IPS-18a (cell line): ENCODE results near the gene UTS2R.
"Not testable (repeated sequence)": the region's sequence is repeated elsewhere in the genome, so short reads cannot be mapped to it uniquely, and the experiment has no call there.

ENCODE experiments used
- H3K27ac ChIP-seq: one replicate; pipeline ENCODE4 v1.5.1; 2013; ENCODE audit warnings: low read length
- H3K27me3 ChIP-seq: one replicate; pipeline ENCODE4 v1.6.1; 2013; ENCODE audit warnings: mild to moderate bottlenecking, low read length; ENCODE audit not compliant: control insufficient read depth, insufficient read depth
- H3K36me3 ChIP-seq: one replicate; pipeline ENCODE4 v1.6.1; 2013; ENCODE audit warnings: low read depth, low read length; ENCODE audit not compliant: control insufficient read depth
- H3K4me1 ChIP-seq: one replicate; pipeline ENCODE4 v1.6.1; 2013; ENCODE audit warnings: low read depth, low read length; ENCODE audit not compliant: control insufficient read depth
- H3K4me3 ChIP-seq: one replicate; pipeline ENCODE4 v1.5.1; 2013; ENCODE audit warnings: low read length
- H3K9ac ChIP-seq: one replicate; pipeline ENCODE4 v1.6.1; 2013; ENCODE audit warnings: mild to moderate bottlenecking, low read length, moderate library complexity
- H3K9me3 ChIP-seq: one replicate; pipeline ENCODE4 v1.6.1; 2013; ENCODE audit warnings: low read depth, low read length; ENCODE audit not compliant: control insufficient read depth

UTS2R gene

DNA sequence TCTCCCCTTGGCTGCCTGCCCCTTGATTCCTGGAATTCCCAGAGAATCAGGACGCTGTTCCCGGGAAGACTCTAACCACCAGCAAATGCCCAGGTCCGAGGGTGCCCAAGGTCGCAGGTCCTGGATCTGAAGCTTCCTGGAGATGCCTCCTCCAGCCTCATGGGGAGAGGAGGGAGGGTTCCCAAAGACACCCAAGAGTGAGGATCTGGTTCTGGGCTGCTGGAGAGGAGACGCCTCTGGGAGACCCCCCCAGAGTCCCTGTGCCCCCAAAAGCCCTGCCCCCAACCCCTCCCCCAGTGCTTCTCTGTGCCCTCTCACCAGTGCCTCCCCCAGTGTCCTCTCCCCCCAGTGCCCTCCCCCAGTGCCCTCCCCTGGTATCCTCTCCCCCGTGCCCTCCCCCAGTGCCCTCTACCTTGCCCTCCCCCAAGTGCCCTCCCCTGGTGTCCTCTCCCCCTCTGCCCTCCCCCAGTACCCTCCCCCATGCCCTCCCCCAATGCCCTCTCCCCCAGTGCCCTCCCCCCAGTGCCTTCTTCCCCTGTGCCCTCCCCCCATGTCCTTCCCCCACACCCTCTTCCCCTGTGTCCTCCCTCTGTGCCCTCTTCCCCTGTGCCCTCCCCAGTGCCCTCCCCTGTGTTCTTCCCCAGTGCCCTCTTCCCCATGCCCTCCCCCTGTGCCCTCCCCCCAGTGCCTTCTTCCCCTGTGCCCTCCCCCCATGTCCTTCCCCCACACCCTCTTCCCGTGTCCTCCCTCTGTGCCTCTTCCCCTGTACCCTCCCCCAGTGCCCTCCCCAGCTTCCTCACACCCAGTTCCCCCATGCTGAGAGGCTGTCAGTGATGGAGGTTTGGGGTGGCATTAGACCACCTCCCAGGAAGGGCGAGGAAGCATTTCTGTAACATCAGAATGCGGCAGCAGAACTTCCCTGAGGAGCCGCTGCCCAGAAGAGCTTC, 31.7 kb upstream of the UTS2R start:
- H3K27ac ChIP-seq, result no peak overlapping the region
- no peak overlapping the region for H3K9ac ChIP-seq
- no peaks in the 10 kb centered on the region for H3K4me1 ChIP-seq
- no peaks in the 10 kb centered on the region for H3K36me3 ChIP-seq
- H3K27me3 ChIP-seq, result peaks cover 47% of the 10 kb centered on the region
- H3K4me3 ChIP-seq, result no peak overlapping the region
- H3K9me3 ChIP-seq, result no peaks in the 10 kb centered on the region

DNA sequence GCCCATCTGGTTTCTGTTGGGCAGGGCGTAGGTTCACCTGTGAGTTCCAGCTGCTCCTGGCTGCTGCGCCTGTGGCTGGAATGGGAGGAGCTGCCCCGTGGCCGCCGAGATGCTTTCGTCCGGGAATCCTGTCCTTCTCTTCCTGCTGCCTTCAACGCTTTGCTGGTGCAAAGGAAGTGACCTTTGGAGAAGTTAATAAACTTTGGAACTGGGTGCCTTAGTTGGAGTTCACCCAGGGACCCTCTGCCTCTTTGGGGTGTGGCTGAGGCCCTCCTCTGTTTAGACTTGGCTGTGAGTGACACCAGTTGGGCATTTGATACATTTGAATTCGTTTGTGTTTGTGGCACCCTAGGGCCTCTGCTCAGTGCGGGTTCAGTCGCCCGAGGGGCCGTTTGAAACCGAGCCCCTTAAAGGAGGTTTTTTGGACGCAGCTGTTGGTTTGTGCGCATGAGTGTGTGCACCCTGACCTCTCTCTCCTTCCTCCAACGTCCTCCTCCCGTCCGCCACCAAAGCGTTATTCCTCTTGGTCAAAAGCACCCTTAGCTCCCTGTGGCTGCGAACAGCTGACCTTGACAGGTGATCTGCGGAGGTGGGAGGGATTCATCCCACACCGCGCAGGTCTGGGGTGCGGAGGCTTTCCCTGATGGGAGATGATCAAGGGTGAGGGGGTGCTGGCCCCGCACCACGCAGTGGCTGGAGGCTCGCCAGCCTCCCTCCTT, 29.0 kb upstream of the UTS2R start:
- Histone ChIP-seq H3K9ac (no peak overlapping the region), H3K9me3 (no peaks in the 10 kb centered on the region), H3K36me3 (no peaks in the 10 kb centered on the region), H3K27ac (no peak overlapping the region), H3K27me3 (peaks cover 21% of the 10 kb centered on the region), H3K4me1 (no peaks in the 10 kb centered on the region), H3K4me3 (no peak overlapping the region)

DNA sequence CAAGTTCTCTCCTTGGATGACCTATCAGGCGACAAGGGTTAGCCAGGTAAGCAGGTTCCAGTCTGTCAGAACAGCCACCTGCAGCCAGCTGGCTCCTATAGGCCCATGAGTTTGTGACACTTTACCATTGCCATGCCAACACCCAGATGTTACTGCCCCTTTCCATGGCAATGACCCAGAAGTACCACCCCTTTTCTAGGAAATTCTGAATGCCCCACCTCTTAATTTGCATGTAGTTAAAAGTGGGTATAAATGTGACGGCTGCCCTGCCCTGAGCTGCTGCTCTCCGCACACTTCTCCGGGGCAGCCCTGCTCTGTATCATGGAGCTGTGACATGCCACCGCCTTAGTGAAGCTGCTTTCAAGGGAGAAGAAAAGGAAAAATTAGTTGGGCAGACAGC, 28.0 kb upstream of the UTS2R start:
- H3K4me1 ChIP-seq, result no peaks in the 10 kb centered on the region
- no peak overlapping the region for H3K9ac ChIP-seq
- no peak overlapping the region for H3K4me3 ChIP-seq
- peaks cover 11% of the 10 kb centered on the region for H3K27me3 ChIP-seq
- H3K36me3 ChIP-seq, result no peaks in the 10 kb centered on the region
- no peaks in the 10 kb centered on the region for H3K9me3 ChIP-seq
- H3K27ac ChIP-seq, result no peak overlapping the region

DNA sequence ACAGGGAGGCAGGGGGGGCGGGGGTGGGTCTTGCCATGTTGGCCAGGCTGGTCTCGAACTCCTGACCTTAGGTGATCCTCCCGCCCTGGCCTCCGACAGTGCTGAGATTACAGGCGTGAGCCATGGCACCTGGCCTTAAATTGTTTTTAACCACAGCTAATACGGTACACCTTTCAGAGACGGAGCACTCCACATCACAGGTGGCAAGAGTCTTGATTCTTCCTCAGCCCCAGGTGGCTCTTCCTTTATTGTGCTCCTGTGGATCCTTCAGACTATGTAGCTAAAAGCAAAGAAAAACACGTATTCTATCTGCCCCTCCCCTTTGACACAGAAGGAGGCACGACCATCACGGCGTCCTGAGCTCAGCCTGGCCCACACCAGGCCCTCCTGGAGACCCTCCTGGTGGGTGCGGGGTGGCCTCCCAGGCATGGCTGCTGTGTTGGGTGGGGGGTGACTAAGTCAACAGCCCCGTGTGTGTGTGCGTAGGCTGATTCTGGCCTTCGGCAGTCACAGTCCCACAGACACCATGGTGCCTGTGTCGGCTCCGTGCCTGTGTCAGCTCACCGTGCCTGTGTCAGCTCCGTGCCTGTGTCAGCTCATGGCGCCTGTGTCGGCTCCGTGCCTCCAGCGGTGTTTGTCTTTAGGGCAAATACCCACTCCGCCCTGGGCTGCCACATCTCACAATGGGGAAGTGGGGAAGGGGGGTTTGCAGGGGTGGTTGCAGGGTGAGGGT, 27.2 kb upstream of the UTS2R start:
- Histone ChIP-seq H3K9ac (no peak overlapping the region), H3K9me3 (no peaks in the 10 kb centered on the region), H3K36me3 (no peaks in the 10 kb centered on the region), H3K4me1 (no peaks in the 10 kb centered on the region), H3K27me3 (peaks cover 3% of the 10 kb centered on the region), H3K4me3 (no peak overlapping the region), H3K27ac (no peak overlapping the region)

DNA sequence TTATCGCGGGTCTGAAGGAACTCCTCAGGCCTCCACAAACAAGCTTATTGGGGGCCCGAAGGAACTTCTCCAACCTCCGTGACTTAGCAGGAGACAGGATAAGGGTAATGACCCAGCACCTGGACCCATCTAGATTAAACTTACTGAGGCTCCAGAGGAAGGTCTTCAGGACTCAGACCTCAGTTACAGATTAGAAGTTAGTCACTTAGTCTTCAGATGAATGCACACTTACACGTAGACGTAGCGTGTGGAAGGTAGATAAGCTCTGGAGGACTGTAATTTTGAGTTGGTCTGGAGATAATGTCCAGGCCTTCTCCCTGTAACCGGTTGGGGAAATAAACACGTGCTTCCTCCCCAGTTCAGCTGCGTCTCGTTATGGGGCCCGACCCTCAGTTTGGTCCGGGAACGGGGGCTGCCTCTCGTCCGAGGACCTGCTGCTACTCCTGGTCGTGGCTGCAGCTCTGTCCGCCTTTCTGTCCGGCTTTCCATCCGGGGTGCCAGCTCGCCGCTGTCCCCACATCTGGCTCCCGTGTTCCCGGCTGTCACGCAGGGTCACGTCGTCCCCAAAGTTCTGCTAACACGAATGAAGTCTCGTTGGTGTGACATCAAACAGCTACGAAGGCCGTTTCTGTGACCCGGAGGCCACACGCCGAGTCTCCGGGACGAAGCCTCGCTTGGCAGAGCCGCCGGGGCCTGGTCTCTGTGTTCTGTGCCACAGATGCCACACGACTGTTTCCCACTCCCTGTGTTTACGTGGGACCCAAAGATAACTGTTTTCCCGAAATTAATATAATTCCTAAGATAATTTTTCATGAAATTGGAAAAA, 26.2 kb upstream of the UTS2R start:
- H3K9ac ChIP-seq, result no peak overlapping the region
- H3K4me3 ChIP-seq, result no peak overlapping the region
- H3K4me1 ChIP-seq, result no peaks in the 10 kb centered on the region
- no peaks in the 10 kb centered on the region for H3K9me3 ChIP-seq
- no peaks in the 10 kb centered on the region for H3K36me3 ChIP-seq
- H3K27ac ChIP-seq, result no peak overlapping the region
- no peaks in the 10 kb centered on the region for H3K27me3 ChIP-seq

DNA sequence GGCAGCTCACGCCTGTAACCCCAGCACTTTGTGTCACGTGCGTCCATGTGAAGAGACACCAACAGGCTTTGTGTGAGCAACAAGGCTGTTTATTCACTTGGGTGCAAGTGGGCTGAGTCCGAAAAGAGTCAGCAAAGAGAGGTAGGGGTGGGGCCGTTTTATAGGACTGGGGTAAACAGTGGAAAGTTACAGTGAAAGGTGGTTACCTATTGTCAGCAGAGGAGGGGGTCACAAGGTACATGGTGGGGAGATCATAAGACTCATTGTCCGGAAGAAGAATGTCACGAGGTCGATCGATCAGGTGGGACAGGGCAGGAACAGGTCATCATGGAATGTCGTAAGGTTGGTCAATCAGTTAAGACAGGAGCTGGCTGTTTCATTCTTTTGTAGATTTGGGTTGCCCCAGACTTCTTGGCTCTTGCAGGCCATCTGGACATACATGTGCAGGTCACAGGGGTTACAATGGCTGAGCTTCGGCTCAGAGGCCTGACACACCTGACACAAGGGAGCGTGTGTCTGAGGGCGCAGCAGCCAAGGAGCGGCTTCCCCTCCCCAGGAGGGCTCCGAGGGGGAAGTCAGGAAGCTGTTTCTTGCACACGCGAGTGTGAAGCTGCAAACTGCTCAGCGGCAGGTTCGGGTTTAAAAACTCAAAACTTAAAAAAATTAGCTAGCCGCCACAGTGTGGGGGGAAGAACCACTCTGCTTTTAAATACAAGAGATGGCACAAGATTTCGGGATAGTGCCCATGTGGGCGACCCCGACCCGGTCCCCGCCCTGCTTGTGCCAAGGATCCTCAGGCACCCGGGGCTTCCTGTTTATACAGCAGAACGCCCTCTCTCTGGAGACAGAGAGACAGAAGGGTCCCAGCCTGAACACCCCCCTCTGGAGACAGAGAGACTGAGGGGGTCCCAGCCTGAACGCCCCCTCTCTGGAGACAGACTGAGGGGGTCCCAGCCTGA, 24.9 kb upstream of the UTS2R start:
- H3K27ac ChIP-seq, result no peak overlapping the region

DNA sequence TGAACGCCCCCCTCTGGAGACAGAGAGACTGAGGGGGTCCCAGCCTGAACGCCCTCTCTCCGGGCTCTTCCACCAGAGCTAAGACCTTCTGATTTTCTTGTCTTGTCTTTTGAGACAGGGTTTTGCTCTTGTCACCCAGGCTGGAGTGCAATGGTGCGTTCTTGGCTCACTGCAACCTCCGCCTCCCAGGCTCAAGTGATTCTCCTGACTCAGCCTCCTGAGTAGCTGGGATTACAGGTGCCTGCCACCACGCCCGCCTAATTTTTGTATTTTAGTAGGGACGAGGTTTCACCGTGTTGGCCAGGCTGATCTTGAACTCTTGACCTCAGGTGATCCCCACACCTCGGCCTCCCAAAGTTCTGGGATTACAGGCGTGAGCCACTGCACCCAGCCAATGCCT, 23.6 kb upstream of the UTS2R start:
- H3K27me3 ChIP-seq, H3K4me3 ChIP-seq, H3K9me3 ChIP-seq, H3K36me3 ChIP-seq, H3K27ac ChIP-seq, H3K4me1 ChIP-seq, H3K9ac ChIP-seq: not testable (repeated sequence)

More for the DNA sequence above, 24.9 kb upstream of the UTS2R start:
- no peaks in the 10 kb centered on the region for H3K4me1 ChIP-seq
- H3K9ac ChIP-seq, result no peak overlapping the region
- no peaks in the 10 kb centered on the region for H3K9me3 ChIP-seq
- H3K36me3 ChIP-seq, result no peaks in the 10 kb centered on the region
- H3K27me3 ChIP-seq, result no peaks in the 10 kb centered on the region
- H3K4me3 ChIP-seq, result no peak overlapping the region

DNA sequence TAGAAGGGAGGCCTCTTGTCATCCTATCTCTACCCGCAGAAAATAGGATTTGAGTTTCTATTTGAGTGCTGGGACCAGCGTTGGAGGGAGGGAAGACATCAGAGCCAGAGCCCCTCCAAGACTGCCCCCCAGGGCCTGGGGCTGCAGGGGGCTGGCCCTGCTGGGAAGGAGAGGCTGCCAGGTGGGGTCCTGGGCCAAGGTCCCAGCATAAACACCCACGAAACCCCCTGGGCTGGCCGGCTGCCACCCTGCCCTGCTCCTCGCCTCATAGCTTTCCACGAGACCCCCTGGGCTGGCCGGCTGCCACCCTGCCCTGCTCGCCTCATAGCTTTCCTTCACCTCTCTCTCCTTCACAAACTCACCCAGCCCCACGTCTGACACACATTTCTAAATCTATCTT, 23.1 kb upstream of the UTS2R start:
- H3K27ac ChIP-seq, result no peak overlapping the region
- H3K9ac ChIP-seq, result no peak overlapping the region
- no peaks in the 10 kb centered on the region for H3K4me1 ChIP-seq
- no peak overlapping the region for H3K4me3 ChIP-seq
- H3K27me3 ChIP-seq, result no peaks in the 10 kb centered on the region
- H3K36me3 ChIP-seq, result no peaks in the 10 kb centered on the region
- H3K9me3 ChIP-seq, result no peaks in the 10 kb centered on the region

DNA sequence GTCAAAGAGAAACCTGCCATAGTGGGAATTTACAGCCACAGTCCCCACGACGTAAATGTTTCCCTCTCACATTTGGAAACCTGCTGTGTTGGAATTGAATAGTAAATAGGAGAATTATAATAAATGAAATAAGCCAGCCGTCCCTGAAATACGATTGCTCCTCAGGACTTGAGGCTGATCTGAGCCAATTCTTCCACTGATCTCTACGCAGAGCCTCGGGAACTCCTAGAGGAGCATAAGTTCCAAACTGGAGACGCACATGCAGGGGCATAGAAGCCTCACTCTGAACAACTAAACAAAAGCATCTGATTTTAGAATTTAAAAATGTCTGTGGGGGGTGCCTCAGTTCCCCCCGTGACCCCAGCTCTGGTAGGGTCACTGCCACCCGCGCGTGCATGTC, 22.7 kb upstream of the UTS2R start:
- Histone ChIP-seq H3K9me3 (no peaks in the 10 kb centered on the region), H3K27ac (no peak overlapping the region), H3K4me3 (no peak overlapping the region), H3K36me3 (no peaks in the 10 kb centered on the region), H3K27me3 (no peaks in the 10 kb centered on the region), H3K9ac (no peak overlapping the region), H3K4me1 (no peaks in the 10 kb centered on the region)

DNA sequence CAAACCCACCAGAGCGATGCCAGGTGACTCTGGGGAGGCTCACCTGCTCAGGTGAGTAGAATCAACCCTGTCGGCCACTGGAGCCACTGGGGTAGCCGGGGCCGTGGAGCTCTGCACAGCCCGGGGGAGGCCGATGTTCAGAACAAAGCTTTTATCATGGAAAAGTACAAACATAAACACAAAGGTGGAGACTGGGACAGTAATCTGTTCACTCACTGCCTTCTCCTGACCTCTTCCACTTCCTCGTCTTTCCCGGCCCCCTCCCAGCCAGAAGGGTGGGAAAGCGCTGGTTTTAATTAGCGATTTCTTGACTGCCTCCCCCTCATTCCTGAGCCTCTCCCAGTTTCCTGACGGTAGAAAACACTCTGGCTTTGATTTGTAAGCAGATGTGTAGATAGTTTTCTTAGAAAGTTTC, 22.3 kb upstream of the UTS2R start:
- H3K27ac ChIP-seq, result no peak overlapping the region

More for the DNA sequence above, 22.3 kb upstream of the UTS2R start:
- Histone ChIP-seq H3K36me3 (no peaks in the 10 kb centered on the region), H3K9ac (no peak overlapping the region), H3K4me1 (no peaks in the 10 kb centered on the region), H3K9me3 (no peaks in the 10 kb centered on the region), H3K4me3 (no peak overlapping the region), H3K27me3 (no peaks in the 10 kb centered on the region)
